Fibroblast of lung (primary cell): ENCODE measurements around the gene THSD7A.

Experiments
- EZH2 ChIP-seq: IDR thresholded peaks from 2 replicates; pipeline ENCODE4 v1.5.1; 2012; ENCODE audit warnings: low read length, control low read depth, mild to moderate bottlenecking; ENCODE audit errors: missing control alignments
- TF ChIP-seq, protein P1 (sequence below), 2 donors: IDR thresholded peaks in 1 of 2; conservative IDR thresholded peaks in 1 of 2; 1 replicate in 1 of 2; 2 replicates in 1 of 2; pipeline ENCODE4 v1.5.1; 2011 to 2012; ENCODE audit warnings: low read length in 2 of 2, control low read depth in 1 of 2, inconsistent platforms in 1 of 2, low read depth in 1 of 2, mild to moderate bottlenecking in 1 of 2

DNA sequence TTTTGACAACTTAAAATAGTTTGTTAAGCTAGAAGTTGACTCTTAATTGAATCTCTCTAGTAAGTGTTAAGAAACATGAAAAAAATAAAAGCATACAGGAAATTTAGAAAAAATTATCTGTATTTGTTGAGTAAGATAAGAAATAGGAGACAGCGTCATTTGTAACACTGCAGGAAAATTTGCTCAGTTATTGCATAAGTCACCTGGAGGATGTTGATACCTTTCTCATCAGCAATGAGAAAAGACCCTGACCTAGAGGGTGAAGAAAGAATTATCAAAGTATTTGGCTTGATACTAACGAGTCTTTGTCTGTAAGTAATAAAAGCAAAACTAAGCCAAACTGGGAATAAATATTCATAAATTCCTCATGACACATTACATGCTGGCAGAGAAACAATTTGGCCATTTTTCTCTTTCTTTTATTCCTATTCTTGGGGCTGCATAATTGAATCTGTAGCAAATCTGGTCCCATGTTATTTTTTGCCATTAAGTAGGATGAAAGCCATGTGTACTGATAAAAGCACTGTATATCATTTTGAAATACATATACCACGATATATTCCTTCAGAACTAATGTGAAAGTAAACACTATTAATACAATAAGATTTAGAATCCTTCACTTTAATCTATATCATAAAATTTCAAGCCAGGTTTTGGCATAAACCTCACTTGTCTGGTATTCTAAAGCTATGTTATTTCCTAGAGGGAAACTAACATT is 362.8 kb downstream of the THSD7A start:
- TF ChIP-seq, protein P1, sequence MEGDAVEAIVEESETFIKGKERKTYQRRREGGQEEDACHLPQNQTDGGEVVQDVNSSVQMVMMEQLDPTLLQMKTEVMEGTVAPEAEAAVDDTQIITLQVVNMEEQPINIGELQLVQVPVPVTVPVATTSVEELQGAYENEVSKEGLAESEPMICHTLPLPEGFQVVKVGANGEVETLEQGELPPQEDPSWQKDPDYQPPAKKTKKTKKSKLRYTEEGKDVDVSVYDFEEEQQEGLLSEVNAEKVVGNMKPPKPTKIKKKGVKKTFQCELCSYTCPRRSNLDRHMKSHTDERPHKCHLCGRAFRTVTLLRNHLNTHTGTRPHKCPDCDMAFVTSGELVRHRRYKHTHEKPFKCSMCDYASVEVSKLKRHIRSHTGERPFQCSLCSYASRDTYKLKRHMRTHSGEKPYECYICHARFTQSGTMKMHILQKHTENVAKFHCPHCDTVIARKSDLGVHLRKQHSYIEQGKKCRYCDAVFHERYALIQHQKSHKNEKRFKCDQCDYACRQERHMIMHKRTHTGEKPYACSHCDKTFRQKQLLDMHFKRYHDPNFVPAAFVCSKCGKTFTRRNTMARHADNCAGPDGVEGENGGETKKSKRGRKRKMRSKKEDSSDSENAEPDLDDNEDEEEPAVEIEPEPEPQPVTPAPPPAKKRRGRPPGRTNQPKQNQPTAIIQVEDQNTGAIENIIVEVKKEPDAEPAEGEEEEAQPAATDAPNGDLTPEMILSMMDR (conservative IDR thresholded peaks at IDR 0.05 in 1 of 2, IDR thresholded peaks at IDR 0.05 in 1 of 2; ENCODE audit: low read depth in 1 of 2, low read length in 2 of 2), result no peak
- no peak for TF ChIP-seq EZH2
